IMR-90 (cell line): ENCODE results near the gene FYB2. TPM values are rescaled to one million over a fixed set of nuclear protein-coding genes. Genes with fewer than 3 reads are reported as not detected.

Experiments used
- ATAC-seq: fragments of 200-7000 bp; cut with Tn5 transposase; 2 replicates; pipeline ENCODE4 v1.9.1; 2020; ENCODE audit warnings: low read depth, mild to moderate bottlenecking, moderate library complexity
- BruUV-seq: library from RNA; stranded (reverse); fragments of 400-500 nt; replicated peaks from 2 replicates; lab custom pipeline; 2021; lab: Mats Ljungman, UMichigan
- CTCF ChIA-PET: fragments of 300-600 bp; formaldehyde crosslinking; extraction: SDS; loops from one replicate; lab custom pipeline; 2021; ENCODE audit warnings: antibody characterized with exemption; lab: Yijun Ruan, JAX
- POLR2A ChIA-PET: fragments of 300-600 bp; sonication (Branson Sonifier 250); formaldehyde crosslinking; loops from one replicate; lab custom pipeline; 2022; ENCODE audit warnings: antibody characterized with exemption; ENCODE audit not compliant: unreplicated experiment; lab: Charles Lee
- DNase-seq: peaks from one replicate; pipeline ENCODE4 v3.0.0; 2013
- H2AFZ ChIP-seq: replicated peaks from 2 replicates; pipeline ENCODE3; 2013; ENCODE audit warnings: low read length, mild to moderate bottlenecking; ENCODE audit not compliant: poor library complexity
- H2AK5ac ChIP-seq: 2 replicates; pipeline ENCODE4 v1.6.1; 2013; ENCODE audit warnings: low read depth, low read length, inconsistent platforms
- H2AK9ac ChIP-seq: replicated peaks from 2 replicates; pipeline ENCODE3; 2013; ENCODE audit warnings: mild to moderate bottlenecking, low read depth, low read length, moderate library complexity; ENCODE audit not compliant: poor library complexity
- H2BK120ac ChIP-seq: 2 replicates; pipeline ENCODE4 v1.6.1; 2013; ENCODE audit warnings: low read depth, low read length, inconsistent platforms
- H2BK15ac ChIP-seq: 3 replicates; pipeline ENCODE4 v1.6.1; 2013; ENCODE audit warnings: low read depth, low read length, inconsistent platforms
- H2BK20ac ChIP-seq: 2 replicates; pipeline ENCODE4 v1.6.1; 2013; ENCODE audit warnings: low read depth, mild to moderate bottlenecking, inconsistent platforms, low read length, moderate library complexity
- H2BK5ac ChIP-seq: 2 replicates; pipeline ENCODE4 v1.6.1; 2013; ENCODE audit warnings: mild to moderate bottlenecking, low read depth, low read length, inconsistent platforms; ENCODE audit not compliant: poor library complexity, severe bottlenecking
- H3K14ac ChIP-seq: replicated peaks from 2 replicates; pipeline ENCODE4 v1.6.1; 2013; ENCODE audit warnings: low read depth, low read length, inconsistent platforms
- H3K18ac ChIP-seq: 2 replicates; pipeline ENCODE4 v1.6.1; 2013; ENCODE audit warnings: low read depth, low read length, control low read depth
- H3K23ac ChIP-seq: 2 replicates; pipeline ENCODE4 v1.6.1; 2013; ENCODE audit warnings: low read depth, low read length, inconsistent platforms
- H3K27ac ChIP-seq: 2 replicates; pipeline ENCODE4 v1.5.1; 2013; ENCODE audit warnings: mild to moderate bottlenecking, control low read depth, low read length; ENCODE audit not compliant: insufficient read depth
- H3K27me3 ChIP-seq: 2 replicates; pipeline ENCODE4 v1.6.1; 2013; ENCODE audit warnings: low read length; ENCODE audit not compliant: control insufficient read depth, insufficient read depth
- H3K36me3 ChIP-seq: 2 replicates; pipeline ENCODE4 v1.6.1; 2013; ENCODE audit warnings: low read length, mixed read lengths; ENCODE audit not compliant: control insufficient read depth, insufficient read depth
- H3K4ac ChIP-seq: 2 replicates; pipeline ENCODE4 v1.6.1; 2013; ENCODE audit warnings: low read depth, low read length, inconsistent platforms
- H3K4me1 ChIP-seq: 2 replicates; pipeline ENCODE4 v1.6.1; 2013; ENCODE audit warnings: low read length, mixed read lengths; ENCODE audit not compliant: control insufficient read depth, insufficient read depth
- H3K4me2 ChIP-seq: 2 replicates; pipeline ENCODE4 v1.6.1; 2013; ENCODE audit warnings: low read depth, mild to moderate bottlenecking, control low read depth, low read length, moderate library complexity
- H3K4me3 ChIP-seq: 2 replicates; pipeline ENCODE4 v1.5.1; 2013; ENCODE audit warnings: low read depth, mild to moderate bottlenecking, control low read depth, low read length, moderate library complexity; ENCODE audit not compliant: insufficient read depth
- H3K56ac ChIP-seq: 2 replicates; pipeline ENCODE4 v1.6.1; 2013; ENCODE audit warnings: low read length, inconsistent platforms; ENCODE audit not compliant: insufficient read depth; ENCODE audit errors: extremely low read depth
- H3K79me1 ChIP-seq, 2 experiments: 2 replicates each; pipeline ENCODE4 v1.6.1; 2013; ENCODE audit warnings: low read length in 2 of 2, inconsistent platforms in 1 of 2, low read depth in 1 of 2
- H3K9ac ChIP-seq: 2 replicates; pipeline ENCODE4 v1.6.1; 2013; ENCODE audit warnings: low read depth, low read length, control low read depth
- H3K9me1 ChIP-seq: 2 replicates; pipeline ENCODE4 v1.6.1; 2013; ENCODE audit warnings: low read length, inconsistent platforms; ENCODE audit not compliant: insufficient read depth
- H3K9me3 ChIP-seq: 2 replicates; pipeline ENCODE4 v1.6.1; 2013; ENCODE audit warnings: low read length; ENCODE audit not compliant: control insufficient read depth, insufficient read depth
- H4K20me1 ChIP-seq: 2 replicates; pipeline ENCODE4 v1.6.1; 2013; ENCODE audit warnings: low read length, inconsistent platforms; ENCODE audit not compliant: insufficient read depth
- H4K5ac ChIP-seq: 2 replicates; pipeline ENCODE4 v1.6.1; 2013; ENCODE audit warnings: mild to moderate bottlenecking, low read depth, low read length, control low read depth
- H4K8ac ChIP-seq, 2 experiments: 2 replicates each; pipeline ENCODE4 v1.6.1; 2013; ENCODE audit warnings: low read depth in 2 of 2, low read length in 2 of 2, control low read depth in 1 of 2, inconsistent platforms in 1 of 2
- H4K91ac ChIP-seq: 2 replicates; pipeline ENCODE4 v1.6.1; 2013; ENCODE audit warnings: low read depth, low read length, inconsistent platforms; ENCODE audit not compliant: insufficient read depth
- BHLHE40 ChIP-seq: fragments of 150-350 bp; IDR thresholded peaks from 2 replicates; pipeline ENCODE4 v1.6.1; 2016; ENCODE audit warnings: mild to moderate bottlenecking, low read depth, low read length
- MXI1 ChIP-seq: IDR thresholded peaks from 2 replicates; pipeline ENCODE4 v1.6.1; 2012; ENCODE audit warnings: low read depth, mild to moderate bottlenecking, low read length, moderate library complexity, borderline replicate concordance
- USF2 ChIP-seq: fragments of 150-350 bp; IDR thresholded peaks from 2 replicates; pipeline ENCODE4 v1.6.1; 2017; ENCODE audit warnings: mild to moderate bottlenecking, antibody characterized with exemption, low read length, low read depth
- dilution Hi-C: fragments of 300-500 bp; cut with HindIII; formaldehyde crosslinking; loops from one replicate; pipeline ENCODE4 v1.14.3; 2018; ENCODE audit warnings: low sequenced_read_pairs; ENCODE audit not compliant: unreplicated experiment
- in situ Hi-C: fragments of 300-500 bp; cut with MboI; formaldehyde crosslinking; loops from 3 replicates; pipeline ENCODE4 v1.14.3; 2019; ENCODE audit warnings: low sequenced_read_pairs, inconsistent platforms, mixed read lengths
- intact Hi-C: fragments of 100-400 bp; cut with micrococcal nuclease; formaldehyde crosslinking; loops from 2 replicates; pipeline ENCODE4 v1.10.0; 2022
- polyA plus RNA-seq, 3 experiments: library from polyadenylated mRNA; depleted of rRNA; stranded (reverse); fragments of >200 nt; gene quantifications; 2 replicates each; pipeline ENCODE4 v1.2.3, GENCODE V29; 2012; ENCODE audit warnings: low replicate concordance in 1 of 3
- total RNA-seq: library from RNA; depleted of rRNA; stranded (reverse); fragments of >200 nt; gene quantifications from 2 replicates; pipeline ENCODE4 v1.2.3, GENCODE V29; 2012
- TF ChIP-seq, protein P1 (sequence below): conservative IDR thresholded peaks from 2 replicates; pipeline ENCODE4 v1.5.1; 2012; ENCODE audit warnings: mild to moderate bottlenecking, low read depth, low read length, improper control_type of control experiment
- TF ChIP-seq, protein P2 (sequence below): fragments of 150-350 bp; IDR thresholded peaks from 2 replicates; pipeline ENCODE4 v1.6.1; 2016; ENCODE audit warnings: low read depth, mild to moderate bottlenecking, low read length, moderate library complexity, borderline replicate concordance

Gene FYB2
- total and polyA plus RNA-seq, 2 of the 4 experiments (the other 2 are of a cell fraction): under 0.01 TPM; not detected in 1

- no peak overlapping the region for H2BK20ac ChIP-seq
- no peaks in the 10 kb centered on the region for H3K4me1 ChIP-seq
- H3K9me3 ChIP-seq: no peaks in the 10 kb centered on the region
- no peak overlapping the region for H2AK5ac ChIP-seq
- no peaks in the 10 kb centered on the region for H3K9me1 ChIP-seq
- no peak overlapping the region for H3K4me3 ChIP-seq
- H4K5ac ChIP-seq: no peak overlapping the region
- no peak overlapping the region for H3K18ac ChIP-seq
- H3K4me2 ChIP-seq: no peak overlapping the region
- H4K8ac ChIP-seq: no peak overlapping the region
- H3K9ac ChIP-seq: no peak overlapping the region
- no TSS peak for BruUV-seq
- no peak overlapping the region for H4K91ac ChIP-seq
- no peak overlapping the region for H2BK120ac ChIP-seq
- no peak overlapping the region for H2AK9ac ChIP-seq
- dilution Hi-C loops: no loop called here
- in situ Hi-C loops: no loop called here
- H3K4ac ChIP-seq: no peak overlapping the region
- intact Hi-C loops: no loop called here
- no peak overlapping the region for H3K27ac ChIP-seq
- no peak for ATAC-seq
- H3K56ac ChIP-seq: no peak overlapping the region
- no peak for DNase-seq
- H3K79me1 ChIP-seq: no peaks in the 10 kb centered on the region
- H3K27me3 ChIP-seq: no peaks in the 10 kb centered on the region
- POLR2A ChIA-PET: no interaction called here
- H2AFZ ChIP-seq: no peak overlapping the region
- H3K14ac ChIP-seq: no peak overlapping the region
- H2BK15ac ChIP-seq: no peak overlapping the region
- no peaks in the 10 kb centered on the region for H4K20me1 ChIP-seq
- CTCF ChIA-PET: interaction anchor here (1.6 kb wide), 1 partner anchor 12 kb away, joined by 3 read pairs; no protein-coding TSS in a partner anchor
- no peak for TF ChIP-seq MXI1
- TF ChIP-seq USF2: no peak
- TF ChIP-seq, protein P1, sequence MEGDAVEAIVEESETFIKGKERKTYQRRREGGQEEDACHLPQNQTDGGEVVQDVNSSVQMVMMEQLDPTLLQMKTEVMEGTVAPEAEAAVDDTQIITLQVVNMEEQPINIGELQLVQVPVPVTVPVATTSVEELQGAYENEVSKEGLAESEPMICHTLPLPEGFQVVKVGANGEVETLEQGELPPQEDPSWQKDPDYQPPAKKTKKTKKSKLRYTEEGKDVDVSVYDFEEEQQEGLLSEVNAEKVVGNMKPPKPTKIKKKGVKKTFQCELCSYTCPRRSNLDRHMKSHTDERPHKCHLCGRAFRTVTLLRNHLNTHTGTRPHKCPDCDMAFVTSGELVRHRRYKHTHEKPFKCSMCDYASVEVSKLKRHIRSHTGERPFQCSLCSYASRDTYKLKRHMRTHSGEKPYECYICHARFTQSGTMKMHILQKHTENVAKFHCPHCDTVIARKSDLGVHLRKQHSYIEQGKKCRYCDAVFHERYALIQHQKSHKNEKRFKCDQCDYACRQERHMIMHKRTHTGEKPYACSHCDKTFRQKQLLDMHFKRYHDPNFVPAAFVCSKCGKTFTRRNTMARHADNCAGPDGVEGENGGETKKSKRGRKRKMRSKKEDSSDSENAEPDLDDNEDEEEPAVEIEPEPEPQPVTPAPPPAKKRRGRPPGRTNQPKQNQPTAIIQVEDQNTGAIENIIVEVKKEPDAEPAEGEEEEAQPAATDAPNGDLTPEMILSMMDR: no peak
- TF ChIP-seq BHLHE40: no peak
- TF ChIP-seq, protein P2, sequence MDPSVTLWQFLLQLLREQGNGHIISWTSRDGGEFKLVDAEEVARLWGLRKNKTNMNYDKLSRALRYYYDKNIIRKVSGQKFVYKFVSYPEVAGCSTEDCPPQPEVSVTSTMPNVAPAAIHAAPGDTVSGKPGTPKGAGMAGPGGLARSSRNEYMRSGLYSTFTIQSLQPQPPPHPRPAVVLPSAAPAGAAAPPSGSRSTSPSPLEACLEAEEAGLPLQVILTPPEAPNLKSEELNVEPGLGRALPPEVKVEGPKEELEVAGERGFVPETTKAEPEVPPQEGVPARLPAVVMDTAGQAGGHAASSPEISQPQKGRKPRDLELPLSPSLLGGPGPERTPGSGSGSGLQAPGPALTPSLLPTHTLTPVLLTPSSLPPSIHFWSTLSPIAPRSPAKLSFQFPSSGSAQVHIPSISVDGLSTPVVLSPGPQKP: no peak
- no peaks in the 10 kb centered on the region for H3K36me3 ChIP-seq
- H2BK5ac ChIP-seq: no peak overlapping the region
- no peak overlapping the region for H3K23ac ChIP-seq
Observed at GRCh38 chr1:56856186-56856585, 37.0 kb upstream of the FYB2 start.
